HepG2 (cell line): ENCODE results near the gene FAM110A. TPM values are rescaled to one million over a fixed set of nuclear protein-coding genes. Genes with fewer than 3 reads are reported as not detected.

Experiments
- CBX2 ChIP-seq, 2 experiments: fragments of 200-600 bp in 1 of 2; sonication (generic); formaldehyde crosslinking in 1 of 2; IDR thresholded peaks; 2 replicates each; pipeline versions ENCODE4 v1.7.0 to v1.8.1; 2018 to 2022; ENCODE audit warnings: low read depth in 2 of 2, low read length in 1 of 2, mild to moderate bottlenecking in 1 of 2, missing genetic modification reagents in 1 of 2
- DPF2 ChIP-seq: sonication (generic); formaldehyde crosslinking; IDR thresholded peaks from 2 replicates; pipeline ENCODE4 v1.4.0; 2020; ENCODE audit warnings: mild to moderate bottlenecking, low read depth, missing genetic modification reagents, borderline replicate concordance
- ELF3 ChIP-seq: IDR thresholded peaks from 2 replicates; pipeline ENCODE4 v1.6.1; 2016; ENCODE audit warnings: missing genetic modification reagents, missing compliant biosample characterization
- JDP2 ChIP-seq: sonication (generic); formaldehyde crosslinking; IDR thresholded peaks from 2 replicates; pipeline ENCODE4 v1.8.1; 2022; ENCODE audit warnings: missing genetic modification reagents, borderline replicate concordance
- MATR3 ChIP-seq: sonication (generic); formaldehyde crosslinking; IDR thresholded peaks from 2 replicates; pipeline ENCODE4 v1.4.0; 2020; ENCODE audit warnings: missing genetic modification reagents
- NPAS2 ChIP-seq: sonication (generic); formaldehyde crosslinking; IDR thresholded peaks from 2 replicates; pipeline ENCODE4 v1.8.0; 2022; ENCODE audit warnings: mild to moderate bottlenecking, missing genetic modification reagents, borderline replicate concordance
- ZBTB38 ChIP-seq: sonication (generic); formaldehyde crosslinking; IDR thresholded peaks from 2 replicates; pipeline ENCODE4 v1.5.1; 2020; ENCODE audit warnings: mild to moderate bottlenecking, missing genetic modification reagents
- ZBTB42 ChIP-seq: sonication (generic); formaldehyde crosslinking; IDR thresholded peaks from 2 replicates; pipeline ENCODE4 v1.5.0; 2020; ENCODE audit warnings: mild to moderate bottlenecking, missing genetic modification reagents
- ZNF124 ChIP-seq: sonication (generic); formaldehyde crosslinking; IDR thresholded peaks from 2 replicates; pipeline ENCODE4 v1.4.0; 2020; ENCODE audit warnings: missing genetic modification reagents
- ZNF296 ChIP-seq: sonication (generic); formaldehyde crosslinking; conservative IDR thresholded peaks from 2 replicates; pipeline ENCODE4 v1.5.0; 2020; ENCODE audit warnings: mild to moderate bottlenecking, missing genetic modification reagents
- ZNF776 ChIP-seq: sonication (generic); formaldehyde crosslinking; IDR thresholded peaks from 2 replicates; pipeline ENCODE4 v1.4.0; 2020; ENCODE audit warnings: mild to moderate bottlenecking, missing genetic modification reagents
- ZSCAN20 ChIP-seq: sonication (generic); formaldehyde crosslinking; IDR thresholded peaks from 2 replicates; pipeline ENCODE4 v1.4.0; 2020; ENCODE audit warnings: missing genetic modification reagents, mild to moderate bottlenecking, borderline replicate concordance
- polyA plus RNA-seq, 8 experiments: library from polyadenylated mRNA; depleted of rRNA in 3 of 8; stranded (reverse) in 7 of 8; unstranded in 1 of 8; fragments of >200 nt; fragmentation: Illumina TruSeq in 4 of 8; extraction: Trizol in 4 of 8; gene quantifications; 2 replicates each; pipeline versions ENCODE4 v1.2.1 to v1.2.3, GENCODE V29; 2011 to 2016; ENCODE audit warnings: low read depth in 4 of 8, missing spikeins in 1 of 8, mixed read lengths in 1 of 8; ENCODE audit not compliant: insufficient read depth in 1 of 8
- total RNA-seq, 5 experiments: library from RNA; depleted of rRNA; stranded (reverse); fragments of >200 nt; fragmentation: Illumina TruSeq; extraction: Trizol; gene quantifications; 2 replicates each; pipeline ENCODE4 v1.2.3, GENCODE V29; 2016; ENCODE audit warnings: low read depth in 1 of 5
- TF ChIP-seq, protein P1 (sequence below): sonication (generic); formaldehyde crosslinking; conservative IDR thresholded peaks from 2 replicates; pipeline ENCODE4 v1.8.0; 2022; ENCODE audit warnings: mild to moderate bottlenecking, moderate library complexity, missing genetic modification reagents
- TF ChIP-seq, protein P2 (sequence below): sonication (generic); formaldehyde crosslinking; IDR thresholded peaks from 2 replicates; pipeline ENCODE4 v1.8.0; 2022; ENCODE audit warnings: mild to moderate bottlenecking, missing genetic modification reagents
- TF ChIP-seq, protein P3 (sequence below): sonication (generic); formaldehyde crosslinking; IDR thresholded peaks from 2 replicates; pipeline ENCODE4 v1.5.1; 2020; ENCODE audit warnings: missing genetic modification reagents, mild to moderate bottlenecking, borderline replicate concordance
- TF ChIP-seq, protein P4 (sequence below): sonication (generic); IDR thresholded peaks from 2 replicates; pipeline ENCODE4 v1.6.1; 2016; ENCODE audit warnings: low read depth, borderline replicate concordance
- TF ChIP-seq, protein P5 (sequence below): sonication (generic); formaldehyde crosslinking; conservative IDR thresholded peaks from 2 replicates; pipeline ENCODE4 v1.5.0; 2020; ENCODE audit warnings: missing genetic modification reagents
- TF ChIP-seq, protein P6 (sequence below): sonication (generic); formaldehyde crosslinking; IDR thresholded peaks from 2 replicates; pipeline ENCODE4 v1.5.0; 2020; ENCODE audit warnings: missing genetic modification reagents

The FAM110A gene
- total and polyA plus RNA-seq, 2 of the 13 experiments (the other 11 are each of a cell fraction or from before 2014, with no cell fraction given), result 1.9 TPM

DNA sequence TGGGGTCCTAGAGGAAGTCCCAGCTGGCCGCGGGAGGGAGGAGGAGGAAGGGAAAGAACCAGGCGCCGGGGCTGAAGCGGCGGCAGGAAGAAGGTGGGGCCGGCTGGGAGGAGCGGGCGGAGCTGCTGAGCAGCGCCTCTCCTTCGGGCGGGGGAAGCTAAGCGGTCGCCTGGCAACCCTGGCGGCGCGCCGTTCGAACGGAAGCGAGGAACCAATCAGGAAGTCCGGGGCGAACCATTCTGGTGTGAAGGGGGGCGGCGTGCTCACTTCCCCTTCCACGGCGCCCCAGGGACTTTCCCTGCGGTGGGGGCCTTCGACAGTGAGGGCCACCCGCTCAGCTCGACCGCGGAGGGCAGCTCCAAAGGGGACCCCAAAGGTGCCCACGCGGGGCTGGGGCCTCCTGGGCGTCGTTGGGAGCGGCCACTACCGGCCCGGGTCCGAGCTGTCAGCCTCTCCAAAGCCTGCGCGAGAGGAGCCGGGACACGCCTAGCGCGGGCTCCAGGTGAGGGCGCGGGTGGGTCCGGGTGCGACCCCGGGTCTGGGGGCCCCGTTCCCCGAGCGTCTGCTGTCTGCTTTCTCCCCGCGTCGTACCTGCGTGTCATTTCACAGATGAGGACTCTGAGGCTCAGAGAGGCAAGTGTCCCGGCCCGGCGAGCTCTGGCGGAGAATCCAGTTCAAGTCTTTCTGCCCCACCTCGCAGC is at the start of gene FAM110A (continued):
- TF ChIP-seq, protein P1, sequence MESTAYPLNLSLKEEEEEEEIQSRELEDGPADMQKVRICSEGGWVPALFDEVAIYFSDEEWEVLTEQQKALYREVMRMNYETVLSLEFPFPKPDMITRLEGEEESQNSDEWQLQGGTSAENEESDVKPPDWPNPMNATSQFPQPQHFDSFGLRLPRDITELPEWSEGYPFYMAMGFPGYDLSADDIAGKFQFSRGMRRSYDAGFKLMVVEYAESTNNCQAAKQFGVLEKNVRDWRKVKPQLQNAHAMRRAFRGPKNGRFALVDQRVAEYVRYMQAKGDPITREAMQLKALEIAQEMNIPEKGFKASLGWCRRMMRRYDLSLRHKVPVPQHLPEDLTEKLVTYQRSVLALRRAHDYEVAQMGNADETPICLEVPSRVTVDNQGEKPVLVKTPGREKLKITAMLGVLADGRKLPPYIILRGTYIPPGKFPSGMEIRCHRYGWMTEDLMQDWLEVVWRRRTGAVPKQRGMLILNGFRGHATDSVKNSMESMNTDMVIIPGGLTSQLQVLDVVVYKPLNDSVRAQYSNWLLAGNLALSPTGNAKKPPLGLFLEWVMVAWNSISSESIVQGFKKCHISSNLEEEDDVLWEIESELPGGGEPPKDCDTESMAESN (CRISPR knock-in tag), result peak; percentile 89
- TF ChIP-seq, protein P2, sequence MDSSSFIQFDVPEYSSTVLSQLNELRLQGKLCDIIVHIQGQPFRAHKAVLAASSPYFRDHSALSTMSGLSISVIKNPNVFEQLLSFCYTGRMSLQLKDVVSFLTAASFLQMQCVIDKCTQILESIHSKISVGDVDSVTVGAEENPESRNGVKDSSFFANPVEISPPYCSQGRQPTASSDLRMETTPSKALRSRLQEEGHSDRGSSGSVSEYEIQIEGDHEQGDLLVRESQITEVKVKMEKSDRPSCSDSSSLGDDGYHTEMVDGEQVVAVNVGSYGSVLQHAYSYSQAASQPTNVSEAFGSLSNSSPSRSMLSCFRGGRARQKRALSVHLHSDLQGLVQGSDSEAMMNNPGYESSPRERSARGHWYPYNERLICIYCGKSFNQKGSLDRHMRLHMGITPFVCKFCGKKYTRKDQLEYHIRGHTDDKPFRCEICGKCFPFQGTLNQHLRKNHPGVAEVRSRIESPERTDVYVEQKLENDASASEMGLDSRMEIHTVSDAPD (CRISPR knock-in tag), result 0 out of 2 replicates have a peak, but pooled peaks have one; percentile 21
- TF ChIP-seq ELF3 (CRISPR knock-in tag) (peak; percentile 92), ZSCAN20 (CRISPR knock-in tag) (no peak), JDP2 (CRISPR knock-in tag) (no peak), NPAS2 (CRISPR knock-in tag) (no peak), ZNF776 (CRISPR knock-in tag) (no peak; the same call in 1 of the 2 replicates), ZBTB42 (CRISPR knock-in tag) (no peak), ZNF296 (CRISPR knock-in tag) (no peak), ZNF124 (CRISPR knock-in tag) (peak; percentile 53; the same call in 1 of the 2 replicates), DPF2 (CRISPR knock-in tag) (no peak), ZBTB38 (CRISPR knock-in tag) (peak; percentile 40; the same call in 1 of the 2 replicates), CBX2 (IDR thresholded peaks at IDR 0.05; ENCODE audit: low read depth, low read length) (no peak), CBX2 (CRISPR knock-in tag; IDR thresholded peaks at IDR 0.05; ENCODE audit: low read depth) (0 out of 2 replicates have a peak, but pooled peaks have one; percentile 68), MATR3 (CRISPR knock-in tag) (no peak)
- TF ChIP-seq, protein P3, sequence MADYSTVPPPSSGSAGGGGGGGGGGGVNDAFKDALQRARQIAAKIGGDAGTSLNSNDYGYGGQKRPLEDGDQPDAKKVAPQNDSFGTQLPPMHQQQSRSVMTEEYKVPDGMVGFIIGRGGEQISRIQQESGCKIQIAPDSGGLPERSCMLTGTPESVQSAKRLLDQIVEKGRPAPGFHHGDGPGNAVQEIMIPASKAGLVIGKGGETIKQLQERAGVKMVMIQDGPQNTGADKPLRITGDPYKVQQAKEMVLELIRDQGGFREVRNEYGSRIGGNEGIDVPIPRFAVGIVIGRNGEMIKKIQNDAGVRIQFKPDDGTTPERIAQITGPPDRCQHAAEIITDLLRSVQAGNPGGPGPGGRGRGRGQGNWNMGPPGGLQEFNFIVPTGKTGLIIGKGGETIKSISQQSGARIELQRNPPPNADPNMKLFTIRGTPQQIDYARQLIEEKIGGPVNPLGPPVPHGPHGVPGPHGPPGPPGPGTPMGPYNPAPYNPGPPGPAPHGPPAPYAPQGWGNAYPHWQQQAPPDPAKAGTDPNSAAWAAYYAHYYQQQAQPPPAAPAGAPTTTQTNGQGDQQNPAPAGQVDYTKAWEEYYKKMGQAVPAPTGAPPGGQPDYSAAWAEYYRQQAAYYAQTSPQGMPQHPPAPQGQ (CRISPR knock-in tag), result no peak
- TF ChIP-seq, protein P4, sequence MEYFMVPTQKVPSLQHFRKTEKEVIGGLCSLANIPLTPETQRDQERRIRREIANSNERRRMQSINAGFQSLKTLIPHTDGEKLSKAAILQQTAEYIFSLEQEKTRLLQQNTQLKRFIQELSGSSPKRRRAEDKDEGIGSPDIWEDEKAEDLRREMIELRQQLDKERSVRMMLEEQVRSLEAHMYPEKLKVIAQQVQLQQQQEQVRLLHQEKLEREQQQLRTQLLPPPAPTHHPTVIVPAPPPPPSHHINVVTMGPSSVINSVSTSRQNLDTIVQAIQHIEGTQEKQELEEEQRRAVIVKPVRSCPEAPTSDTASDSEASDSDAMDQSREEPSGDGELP, result peak; percentile 91
- TF ChIP-seq, protein P5, sequence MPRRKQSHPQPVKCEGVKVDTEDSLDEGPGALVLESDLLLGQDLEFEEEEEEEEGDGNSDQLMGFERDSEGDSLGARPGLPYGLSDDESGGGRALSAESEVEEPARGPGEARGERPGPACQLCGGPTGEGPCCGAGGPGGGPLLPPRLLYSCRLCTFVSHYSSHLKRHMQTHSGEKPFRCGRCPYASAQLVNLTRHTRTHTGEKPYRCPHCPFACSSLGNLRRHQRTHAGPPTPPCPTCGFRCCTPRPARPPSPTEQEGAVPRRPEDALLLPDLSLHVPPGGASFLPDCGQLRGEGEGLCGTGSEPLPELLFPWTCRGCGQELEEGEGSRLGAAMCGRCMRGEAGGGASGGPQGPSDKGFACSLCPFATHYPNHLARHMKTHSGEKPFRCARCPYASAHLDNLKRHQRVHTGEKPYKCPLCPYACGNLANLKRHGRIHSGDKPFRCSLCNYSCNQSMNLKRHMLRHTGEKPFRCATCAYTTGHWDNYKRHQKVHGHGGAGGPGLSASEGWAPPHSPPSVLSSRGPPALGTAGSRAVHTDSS (CRISPR knock-in tag), result 0 out of 2 replicates have a peak, but pooled peaks have one; percentile 31
- TF ChIP-seq, protein P6, sequence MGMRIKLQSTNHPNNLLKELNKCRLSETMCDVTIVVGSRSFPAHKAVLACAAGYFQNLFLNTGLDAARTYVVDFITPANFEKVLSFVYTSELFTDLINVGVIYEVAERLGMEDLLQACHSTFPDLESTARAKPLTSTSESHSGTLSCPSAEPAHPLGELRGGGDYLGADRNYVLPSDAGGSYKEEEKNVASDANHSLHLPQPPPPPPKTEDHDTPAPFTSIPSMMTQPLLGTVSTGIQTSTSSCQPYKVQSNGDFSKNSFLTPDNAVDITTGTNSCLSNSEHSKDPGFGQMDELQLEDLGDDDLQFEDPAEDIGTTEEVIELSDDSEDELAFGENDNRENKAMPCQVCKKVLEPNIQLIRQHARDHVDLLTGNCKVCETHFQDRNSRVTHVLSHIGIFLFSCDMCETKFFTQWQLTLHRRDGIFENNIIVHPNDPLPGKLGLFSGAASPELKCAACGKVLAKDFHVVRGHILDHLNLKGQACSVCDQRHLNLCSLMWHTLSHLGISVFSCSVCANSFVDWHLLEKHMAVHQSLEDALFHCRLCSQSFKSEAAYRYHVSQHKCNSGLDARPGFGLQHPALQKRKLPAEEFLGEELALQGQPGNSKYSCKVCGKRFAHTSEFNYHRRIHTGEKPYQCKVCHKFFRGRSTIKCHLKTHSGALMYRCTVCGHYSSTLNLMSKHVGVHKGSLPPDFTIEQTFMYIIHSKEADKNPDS (CRISPR knock-in tag), result peak; percentile 56; the same call in 1 of the 2 replicates
